22Rv1 (cell line): ENCODE data around the gene ROS1.

Experiments
- CTCF ChIP-seq: fragments of 450-650 bp; IDR thresholded peaks from 2 replicates; pipeline ENCODE4 v1.5.1; 2017; ENCODE audit warnings: mild to moderate bottlenecking
- ZFX ChIP-seq: fragments of 450-650 bp; IDR thresholded peaks from 2 replicates; pipeline ENCODE4 v1.6.1; 2017; ENCODE audit warnings: antibody characterized with exemption, borderline replicate concordance

- TF ChIP-seq CTCF (no peak), ZFX (no peak)
Observed at GRCh38 chr6:117306227-117306790, 119.4 kb downstream of the ROS1 start.
